HL-60/S4 treated with retinoic acid at 250 ng/mL for 4 days and 3 days (cell line): Measurements from ENCODE around the gene GNRHR.
"Not testable (repeated sequence)": the region's sequence is repeated elsewhere in the genome, so short reads cannot be mapped to it uniquely, and the experiment has no call there.

Experiments
- in situ Hi-C: fragments of 300-500 bp; cut with MboI; formaldehyde crosslinking; loops from 2 replicates; pipeline ENCODE4 v1.7.0; 2022; ENCODE audit warnings: low sequenced_read_pairs

GNRHR gene

DNA sequence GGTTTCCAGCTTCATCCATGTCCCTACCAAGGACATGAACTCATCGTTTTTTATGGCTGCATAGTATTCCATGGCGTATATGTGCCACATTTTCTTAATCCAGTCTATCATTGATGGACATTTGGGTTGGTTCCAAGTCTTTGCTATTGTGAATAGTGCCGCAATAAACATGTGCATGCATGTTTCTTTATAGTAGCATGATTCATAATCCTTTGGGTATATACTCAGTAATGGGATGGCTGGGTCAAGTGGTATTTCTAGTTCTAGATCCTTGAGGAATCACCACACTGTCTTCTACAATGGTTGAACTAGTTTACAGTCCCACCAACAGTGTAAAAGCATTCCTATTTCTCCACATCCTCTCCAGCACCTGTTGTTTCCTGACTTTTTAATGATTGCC, 23.7 kb downstream of the GNRHR start:
- in situ Hi-C loops, result not testable (repeated sequence)

DNA sequence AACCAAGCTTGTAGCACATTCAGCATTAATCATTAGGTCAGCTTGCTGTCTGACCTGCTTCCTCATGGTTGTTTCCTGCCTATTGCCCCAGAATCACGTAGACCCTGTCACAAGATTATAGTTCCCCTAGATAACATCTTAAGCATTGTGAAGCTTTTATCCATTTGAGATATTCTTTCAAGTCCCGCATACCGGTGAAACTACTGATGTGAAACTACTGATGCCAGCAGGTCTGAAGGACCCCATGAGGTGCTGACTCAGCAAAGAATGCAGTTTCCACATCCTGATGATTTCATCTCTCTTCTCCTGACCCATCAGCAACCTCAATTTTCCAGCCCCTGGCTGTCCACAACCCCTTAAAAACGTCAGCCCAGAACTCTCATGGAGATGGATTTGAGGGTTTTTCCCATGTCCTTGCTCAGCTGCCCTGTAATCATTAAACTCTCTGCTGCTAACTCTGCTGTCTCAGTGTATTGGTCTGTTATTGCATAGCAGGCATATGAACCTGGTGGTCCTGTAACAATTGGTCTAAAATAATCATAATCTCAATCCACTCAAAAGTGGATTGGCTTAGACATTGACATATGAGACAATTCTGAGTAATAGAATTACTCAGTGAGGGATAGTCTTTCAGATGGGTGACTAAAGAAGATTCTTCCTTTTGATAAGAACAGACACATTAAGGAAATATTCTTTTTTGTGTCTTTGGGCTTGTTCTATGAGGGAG, 26.9 kb downstream of the GNRHR start:
- in situ Hi-C loops, result no loop called here

DNA sequence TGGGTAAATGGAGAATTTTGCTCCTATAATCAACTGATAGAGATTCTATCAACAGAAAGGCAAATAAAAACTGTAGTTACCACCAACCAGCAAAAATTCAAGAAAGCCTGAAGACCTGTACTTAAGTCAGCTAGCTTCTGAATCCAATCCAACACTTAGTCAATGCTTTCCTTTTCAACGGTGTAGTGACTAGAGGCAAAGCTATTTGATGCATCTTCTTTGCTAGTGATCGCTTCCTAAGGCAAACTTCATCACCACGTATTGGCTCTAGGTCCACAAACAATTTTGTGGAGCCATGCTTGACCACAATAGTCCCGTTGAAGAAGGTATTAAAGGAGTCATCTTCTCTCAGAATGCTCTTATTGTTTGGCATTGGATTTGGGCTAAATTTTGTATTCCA, 28.2 kb downstream of the GNRHR start:
- in situ Hi-C loops, result no loop called here

DNA sequence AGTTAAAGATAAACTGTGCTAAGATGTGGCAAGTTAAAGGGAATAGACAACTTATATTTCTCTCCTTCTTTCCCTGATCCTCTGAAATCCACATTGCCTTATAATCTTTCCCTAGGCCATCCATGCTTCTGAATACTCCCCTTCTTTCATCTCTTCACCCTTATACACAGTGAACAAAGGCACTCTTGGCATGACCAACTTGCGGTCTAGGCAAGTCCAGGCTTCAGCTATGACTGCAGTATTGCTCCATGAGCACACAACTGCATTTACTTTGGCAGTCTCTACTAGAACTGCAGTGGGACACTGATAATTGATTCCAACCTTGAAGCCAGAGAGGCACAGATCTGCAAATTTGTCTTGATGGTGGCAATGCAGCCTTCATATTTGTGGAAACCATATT, 29.1 kb downstream of the GNRHR start:
- in situ Hi-C loops, result no loop called here

DNA sequence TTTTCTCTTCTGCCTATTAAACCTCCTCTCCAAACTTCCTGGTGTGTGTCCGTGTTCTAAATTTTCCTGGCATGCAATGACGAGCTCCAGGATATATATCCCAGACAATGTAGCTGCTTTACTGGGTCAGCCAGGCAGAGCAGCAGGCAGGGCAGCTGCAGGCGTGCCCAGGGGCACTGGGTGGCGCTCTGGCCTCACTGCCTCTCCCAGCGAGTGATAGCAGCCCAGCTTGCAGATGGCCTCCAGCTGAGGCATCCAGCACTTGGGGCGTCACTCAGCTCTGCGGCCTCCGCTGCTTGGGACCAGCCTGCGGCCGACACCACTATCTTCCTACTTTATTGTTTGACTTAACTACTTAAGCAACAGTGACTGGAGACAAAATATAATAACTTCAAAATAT, 30.2 kb downstream of the GNRHR start:
- in situ Hi-C loops, result no loop called here

DNA sequence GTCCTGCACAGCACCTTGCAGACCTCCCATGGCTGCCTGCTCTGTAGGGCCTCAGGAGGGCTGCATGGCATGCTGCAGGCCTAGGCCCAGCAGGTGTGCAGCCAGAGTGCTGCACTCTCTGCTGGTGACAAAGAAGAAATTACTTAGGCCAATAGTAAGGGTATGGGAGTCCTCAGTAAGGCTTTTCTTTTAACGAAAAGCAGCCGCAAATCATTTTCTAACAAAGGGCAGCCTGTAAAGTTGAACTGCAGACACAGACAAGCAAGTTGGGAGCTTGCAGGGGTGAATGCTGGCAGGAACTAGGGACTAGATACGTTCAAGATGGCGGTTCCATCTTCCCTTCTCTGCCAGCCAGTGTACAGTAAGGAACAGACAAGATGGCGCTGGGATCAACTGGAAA, 30.8 kb downstream of the GNRHR start:
- in situ Hi-C loops, result no loop called here

DNA sequence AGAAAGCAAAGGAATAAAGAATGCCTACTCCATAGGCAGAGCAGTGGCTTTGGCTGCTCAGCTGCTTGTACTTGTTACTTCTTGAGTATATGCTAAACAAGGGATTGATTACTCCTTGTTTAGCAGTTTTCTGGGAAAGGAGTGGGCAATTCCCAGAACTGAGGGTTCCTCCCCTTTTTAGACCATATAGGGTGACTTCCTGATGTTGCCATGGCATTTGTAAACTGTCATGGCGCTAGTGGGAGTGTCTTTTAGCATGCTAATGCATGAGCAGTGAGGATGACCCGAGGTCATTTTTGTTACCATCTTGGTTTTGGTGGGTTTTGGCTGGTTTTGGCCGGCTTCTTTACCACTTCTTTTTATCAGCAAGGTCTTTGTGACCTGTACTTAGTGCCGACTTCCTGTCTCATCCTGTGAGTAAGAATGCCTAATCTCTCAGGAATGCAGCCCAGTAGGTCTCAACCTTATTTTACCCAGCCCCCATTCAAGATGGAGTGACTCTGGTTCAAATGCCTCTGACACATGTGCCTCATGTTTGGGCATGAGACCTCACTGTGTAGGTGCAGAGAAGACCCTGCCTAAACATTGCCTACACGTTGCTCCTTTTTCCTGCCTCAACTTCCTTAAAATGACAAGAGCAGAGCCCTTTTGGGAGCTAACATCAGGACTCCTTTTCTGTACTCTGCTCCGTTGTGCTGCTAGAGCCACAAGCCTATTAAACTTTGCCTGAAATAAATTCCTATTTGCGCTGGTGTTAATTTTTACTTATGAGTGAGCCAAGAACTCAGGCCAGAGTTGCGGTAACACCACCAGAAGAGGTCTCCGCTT, 32.2 kb downstream of the GNRHR start:
- in situ Hi-C loops, result no loop called here

DNA sequence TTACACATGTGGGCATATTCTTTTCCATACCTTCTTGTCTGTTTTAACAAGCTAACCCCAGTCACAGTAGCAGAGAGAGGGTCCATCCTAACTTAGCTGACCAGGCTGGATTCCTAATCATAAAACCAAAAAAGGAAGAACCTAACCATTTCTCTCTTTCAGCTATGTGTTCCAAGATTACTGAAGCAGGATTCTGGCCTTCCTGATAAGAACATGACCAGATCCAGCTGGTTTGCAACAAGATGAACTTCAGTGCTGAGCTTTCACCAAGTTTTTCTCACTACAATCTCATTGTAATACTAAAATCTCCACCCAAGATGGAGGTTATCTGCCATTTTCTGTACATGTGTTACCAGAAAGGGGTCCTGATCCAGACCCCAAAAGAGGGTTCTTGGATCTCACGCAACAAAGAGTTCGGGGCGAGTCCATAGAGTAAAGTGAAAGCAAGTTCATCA, 32.8 kb downstream of the GNRHR start:
- in situ Hi-C loops, result no loop called here

DNA sequence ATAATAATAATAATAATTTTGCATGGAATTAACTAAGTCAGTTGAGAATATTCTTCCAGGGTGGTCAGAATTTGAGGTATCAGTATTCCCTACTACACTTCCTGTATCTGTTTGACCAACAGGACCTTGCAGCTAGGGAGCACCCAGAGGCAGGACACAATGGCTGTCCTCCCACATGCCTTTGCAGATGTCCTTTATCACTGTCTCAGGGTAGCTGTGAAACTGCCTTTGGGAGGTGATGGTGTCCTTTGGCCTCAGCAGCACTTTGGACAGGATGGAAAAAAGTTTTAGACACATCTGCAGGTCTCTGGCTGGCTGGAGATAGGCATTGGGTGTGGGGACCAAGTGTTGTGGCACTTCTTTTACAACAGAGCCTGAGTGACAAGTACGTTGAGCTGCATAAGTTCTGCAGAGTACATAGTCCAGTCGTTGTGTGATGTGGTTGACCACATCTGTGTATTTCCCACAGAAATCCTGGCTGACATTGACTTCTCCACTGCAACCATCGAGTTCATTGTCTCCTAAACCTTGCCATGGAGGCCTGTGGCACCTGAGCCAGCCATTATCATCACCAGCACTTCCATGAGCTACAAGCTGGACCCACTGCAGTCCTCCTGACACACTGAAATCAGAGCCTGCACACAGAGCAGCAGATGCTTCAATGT, 34.1 kb downstream of the GNRHR start:
- in situ Hi-C loops, result no loop called here

DNA sequence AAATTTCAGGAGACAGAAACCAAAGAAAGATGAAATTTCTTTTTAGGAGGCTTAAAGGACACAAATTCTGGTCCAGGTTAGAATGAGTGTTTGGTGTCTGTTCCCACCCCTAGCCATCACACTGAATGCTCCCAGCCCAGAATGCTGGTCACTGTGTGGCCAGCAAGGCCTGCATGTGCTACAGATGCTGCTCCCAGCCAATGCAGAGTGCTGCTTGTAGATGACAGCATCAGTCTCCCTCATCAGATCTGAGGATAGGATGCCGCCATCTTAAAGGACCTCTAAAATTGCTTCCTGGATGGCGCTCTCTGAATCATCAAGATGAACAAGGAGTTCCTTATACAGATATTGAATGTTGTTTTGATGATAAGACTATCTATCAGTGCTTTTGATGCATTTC, 35.3 kb downstream of the GNRHR start:
- in situ Hi-C loops, result no loop called here

DNA sequence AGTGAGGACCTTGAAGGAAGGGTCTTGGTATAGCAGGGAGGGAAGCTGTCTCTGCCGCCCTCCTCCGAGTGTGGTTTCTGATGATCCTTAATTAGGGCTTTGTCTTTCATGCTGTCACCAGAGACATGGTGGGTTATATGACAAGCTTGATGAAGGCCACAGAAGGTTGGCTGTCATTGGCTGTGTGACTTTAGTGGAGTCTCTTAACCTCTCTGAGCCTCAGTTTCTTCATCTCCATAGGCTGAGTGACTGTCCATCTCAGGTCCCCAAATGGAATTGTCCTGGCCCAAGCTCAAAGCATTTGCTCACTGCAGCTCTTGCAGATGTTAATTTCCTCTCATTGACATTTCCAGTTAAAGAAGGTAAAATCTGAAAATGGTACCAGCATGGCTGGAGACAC, 36.6 kb downstream of the GNRHR start:
- in situ Hi-C loops, result no loop called here

DNA sequence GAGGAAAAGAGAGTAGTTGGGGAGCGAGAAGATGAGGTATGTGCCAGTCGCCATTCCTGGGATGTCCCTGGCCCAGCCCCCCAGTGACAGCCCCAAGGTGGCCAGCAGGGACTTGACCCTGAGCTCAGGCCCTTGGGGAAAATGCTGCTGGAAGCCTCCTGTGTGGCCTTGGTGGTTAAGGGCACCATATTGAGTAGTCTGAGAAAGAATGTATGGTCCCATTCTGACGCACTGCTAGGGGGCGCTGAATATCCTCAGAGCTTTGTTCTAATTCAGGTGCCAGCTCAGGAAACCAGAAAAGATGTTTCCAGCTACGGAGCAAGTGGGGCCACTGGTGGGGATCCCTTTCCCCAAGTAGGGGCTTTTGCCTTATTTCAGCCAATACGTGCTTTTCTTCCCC, 39.2 kb downstream of the GNRHR start:
- in situ Hi-C loops, result no loop called here

DNA sequence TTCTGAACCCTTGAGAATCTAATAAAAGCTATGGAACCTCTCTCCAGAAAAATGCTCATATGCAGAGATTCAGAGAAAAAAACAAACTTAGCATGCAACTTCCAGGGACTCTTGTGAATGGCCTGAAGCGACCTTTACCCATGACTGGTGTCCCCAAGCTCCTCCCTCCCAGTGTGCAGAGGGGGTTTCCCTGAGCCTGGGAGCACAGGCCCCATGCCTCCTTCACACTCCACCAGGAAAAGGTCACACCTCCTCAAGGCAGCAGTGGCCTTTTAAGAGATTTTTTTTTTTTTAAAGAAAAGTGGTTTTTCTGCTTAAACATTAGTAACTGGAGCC, 40.0 kb downstream of the GNRHR start:
- in situ Hi-C loops, result no loop called here

DNA sequence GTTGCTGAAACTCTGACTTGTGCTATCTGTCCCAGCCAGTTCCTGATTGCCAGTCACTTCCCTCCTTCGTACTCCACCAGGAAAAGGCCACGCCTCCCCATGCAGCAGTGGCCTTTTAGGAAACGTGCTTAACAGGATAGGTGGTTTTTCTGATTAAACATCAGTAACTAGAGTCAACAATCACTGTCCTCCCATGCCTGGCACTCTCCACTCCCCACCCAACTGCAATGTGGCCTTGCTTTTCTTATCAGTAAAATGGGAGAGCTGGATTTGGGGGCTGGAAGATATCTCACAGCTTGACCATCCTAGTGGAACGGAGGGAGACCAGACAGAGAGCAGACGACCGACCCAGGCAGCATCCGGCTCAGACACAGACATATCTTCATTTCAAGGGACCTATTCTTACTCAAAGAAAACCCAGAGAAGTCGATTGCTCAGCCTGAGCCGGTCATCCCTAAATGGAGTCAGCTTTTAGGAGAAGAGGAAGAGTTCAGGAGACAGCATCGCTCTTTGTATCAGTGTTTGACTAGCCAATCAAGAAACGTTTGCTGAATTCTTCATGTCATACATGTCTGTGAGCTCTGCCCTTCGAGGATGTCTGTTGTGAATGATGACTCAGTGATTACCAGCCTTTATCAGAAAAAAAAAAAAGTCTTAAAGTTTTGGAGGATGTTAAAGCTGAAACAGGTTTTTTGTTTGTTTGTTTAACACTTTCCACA, 40.5 kb downstream of the GNRHR start:
- in situ Hi-C loops, result no loop called here

DNA sequence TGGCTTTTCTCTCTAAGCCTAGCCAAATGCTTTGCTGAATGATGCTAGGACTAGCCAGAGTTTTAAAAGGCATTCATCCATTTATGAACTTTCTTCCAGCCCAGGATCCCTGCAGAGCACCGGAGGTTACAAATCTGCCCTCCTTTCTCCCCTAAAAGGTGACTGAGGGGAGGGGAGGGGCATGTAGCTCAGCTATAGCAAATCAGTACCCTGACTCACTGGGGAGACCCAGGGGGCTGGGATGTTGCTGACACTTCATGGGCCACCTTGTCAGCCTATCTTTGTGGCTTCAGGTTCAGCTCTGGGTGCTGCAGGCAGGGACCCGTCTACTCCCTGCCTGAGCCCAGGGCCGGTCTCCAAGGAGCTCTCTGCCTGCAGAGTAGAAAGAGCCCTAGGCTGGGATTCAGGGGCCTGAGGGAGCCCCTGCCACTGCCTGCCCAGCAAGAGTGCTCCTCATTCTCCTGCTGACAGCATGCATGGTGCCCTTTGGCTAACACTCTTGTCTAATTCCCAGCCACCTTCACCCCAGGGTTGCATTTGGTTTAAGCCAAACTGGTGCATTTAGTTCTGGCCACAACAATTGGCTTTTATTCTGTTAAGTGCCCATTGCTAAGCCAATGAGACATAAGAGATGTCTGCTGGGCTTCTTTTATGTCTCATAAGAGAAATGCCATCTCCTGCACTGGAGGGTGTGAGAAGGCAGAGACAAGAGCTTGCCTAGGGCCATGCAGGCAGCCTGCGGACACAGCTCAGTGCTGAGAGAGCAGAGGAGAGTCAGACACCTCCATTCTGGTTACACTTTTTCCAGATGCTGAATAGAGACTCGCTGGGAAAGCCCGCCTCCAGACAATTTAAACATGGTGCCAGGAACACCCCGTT, 41.3 kb downstream of the GNRHR start:
- in situ Hi-C loops, result no loop called here

DNA sequence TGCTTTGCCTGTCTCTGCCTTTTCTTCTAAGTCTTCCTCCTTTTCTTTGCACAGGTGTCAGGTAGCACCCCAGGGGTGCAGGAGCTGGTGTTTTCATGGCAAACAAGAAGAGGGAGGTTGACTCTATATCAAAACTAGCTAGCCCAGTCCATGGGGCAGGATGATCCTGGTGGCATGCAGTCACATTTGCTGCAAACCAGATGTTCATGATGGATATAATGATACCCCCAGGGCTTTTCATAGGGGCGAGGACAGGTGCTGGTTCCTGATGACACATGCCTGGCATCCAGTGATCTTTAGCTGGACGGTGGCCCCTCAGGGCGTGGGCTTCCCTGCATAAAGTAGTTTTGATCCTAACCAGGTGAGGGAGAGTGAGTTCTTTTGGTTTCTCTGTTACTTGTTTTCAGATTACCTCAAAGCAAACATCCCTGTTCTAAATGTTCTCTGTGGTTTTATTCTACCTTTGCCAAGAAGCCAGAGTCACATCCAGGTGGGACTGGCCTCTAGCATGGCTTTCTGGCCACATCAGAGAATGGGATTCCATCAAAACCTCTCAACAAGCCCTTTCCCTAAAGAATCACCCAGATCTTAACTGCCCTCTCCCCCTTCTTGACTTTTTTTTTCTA, 42.1 kb downstream of the GNRHR start:
- in situ Hi-C loops, result no loop called here

DNA sequence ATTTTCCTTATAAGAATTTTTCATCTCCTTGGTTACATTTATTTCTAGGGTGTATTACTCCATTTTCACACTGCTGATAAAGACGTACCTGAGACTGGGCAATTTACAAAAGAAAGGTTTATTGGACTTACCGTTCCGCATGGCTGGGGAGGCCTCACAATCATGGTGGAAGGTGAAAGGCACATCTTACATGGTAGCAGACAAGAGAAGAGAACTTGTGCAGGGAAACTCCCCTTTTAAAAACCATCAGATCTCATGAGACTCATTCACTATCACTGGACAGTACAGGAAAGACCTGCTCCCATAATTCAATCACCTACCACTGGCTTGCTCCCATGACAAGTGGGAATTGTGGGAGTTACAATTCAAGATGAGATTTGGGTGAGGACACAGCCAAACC, 47.5 kb downstream of the GNRHR start:
- in situ Hi-C loops, result not testable (repeated sequence)

DNA sequence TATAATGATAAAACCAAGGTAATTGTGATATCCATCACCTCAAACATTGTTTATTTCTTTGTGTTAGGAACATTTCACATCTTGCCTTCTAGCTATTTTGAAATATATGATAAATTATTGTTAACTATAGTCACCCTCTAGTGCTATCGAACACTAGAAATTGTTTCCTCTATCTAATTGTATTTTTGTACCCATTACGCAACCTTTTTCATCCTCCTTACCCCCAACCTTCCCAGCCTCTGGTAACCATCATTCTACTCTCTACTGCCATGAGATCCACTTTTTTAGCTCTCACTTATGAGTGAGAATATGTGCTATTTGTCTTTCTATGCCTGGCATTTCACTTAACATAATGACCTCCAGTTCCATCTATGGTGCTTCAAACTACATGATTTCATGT, 49.3 kb downstream of the GNRHR start:
- in situ Hi-C loops, result no loop called here

DNA sequence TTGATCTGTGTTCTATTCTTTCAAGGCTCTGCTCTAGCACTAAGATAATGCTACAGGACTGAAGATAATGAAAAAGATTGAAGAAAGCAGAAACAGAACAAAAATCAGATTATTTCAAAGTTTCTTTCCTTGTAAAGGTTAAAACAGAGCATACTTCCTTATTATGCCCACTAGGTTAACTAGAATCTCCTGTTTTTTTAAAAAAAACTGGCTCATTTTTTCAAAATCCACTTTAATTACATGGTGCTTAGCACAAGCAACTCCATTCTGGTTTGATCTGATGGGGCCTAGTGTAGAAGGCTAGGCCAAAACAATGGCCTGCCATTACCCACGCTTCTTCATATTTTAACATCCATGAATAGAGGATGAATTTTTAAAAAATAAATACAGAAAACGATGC, 52.0 kb downstream of the GNRHR start:
- in situ Hi-C loops, result no loop called here

DNA sequence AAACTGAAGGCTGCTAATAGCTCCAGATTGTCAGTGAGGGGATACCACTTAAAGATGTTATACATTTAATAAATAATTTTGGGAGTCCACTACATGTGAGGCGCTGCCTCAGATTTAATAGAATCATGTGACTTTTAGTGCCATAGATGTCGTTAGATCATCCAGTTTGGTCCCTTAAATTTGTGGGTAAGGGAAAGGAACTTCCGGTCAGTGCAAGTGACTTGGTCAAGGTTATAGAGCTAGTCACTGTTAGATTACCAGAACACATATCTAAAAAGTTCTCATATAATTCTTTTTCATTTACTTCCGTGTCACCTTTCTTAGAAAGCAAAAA, 52.7 kb downstream of the GNRHR start:
- in situ Hi-C loops, result no loop called here
